Measurements from ENCODE around the gene UTY.

UTY gene

GRCh38 chrY:13479828-13480227, at the start of gene UTY:
TSS of gene UTY (minus strand) at chrY:13480033. CDS start at chrY:13479665, 368 bp downstream.
- FAIRE-seq = no peak
- no peak for DNase-seq (ENCODE audit: low spot score)

- FAIRE-seq = no peak
- no peak for DNase-seq (ENCODE audit: low spot score)
Measured at GRCh38 chrY:13520474-13520873, 40.6 kb upstream of the UTY start.

- DNase-seq (ENCODE audit: low spot score) (no peak), FAIRE-seq (no peak)
Measured at GRCh38 chrY:13501215-13501614, 21.4 kb upstream of the UTY start.

- no peak for DNase-seq (ENCODE audit: low spot score)
- no peak for FAIRE-seq
Measured at GRCh38 chrY:13493737-13494136, 13.9 kb upstream of the UTY start.

GRCh38 chrY:13492408-13492807, 12.6 kb upstream of the UTY start:
- FAIRE-seq (no peak), DNase-seq (ENCODE audit: low spot score) (no peak)

GRCh38 chrY:13488738-13489137, 8.9 kb upstream of the UTY start:
- FAIRE-seq = no peak
- no peak for DNase-seq (ENCODE audit: low spot score)

- DNase-seq (ENCODE audit: low spot score) = no peak
- no peak for FAIRE-seq
Measured at GRCh38 chrY:13479121-13479711, 617 bp downstream of the UTY start.

- FAIRE-seq (no peak), DNase-seq (ENCODE audit: low spot score) (no peak)
Measured at GRCh38 chrY:13478126-13478785, 1.6 kb downstream of the UTY start.

- FAIRE-seq = no peak
- no peak for DNase-seq (ENCODE audit: low spot score)
Measured at GRCh38 chrY:13474997-13475396, 4.8 kb downstream of the UTY start.

- FAIRE-seq = no peak
- DNase-seq (ENCODE audit: low spot score) = no peak
Measured at GRCh38 chrY:13451572-13451971, 28.3 kb downstream of the UTY start.

GRCh38 chrY:13450596-13451130, 29.2 kb downstream of the UTY start:
- FAIRE-seq (no peak), DNase-seq (ENCODE audit: low spot score) (no peak)

- DNase-seq (ENCODE audit: low spot score) = no peak
- no peak for FAIRE-seq
Measured at GRCh38 chrY:13445566-13445965, 34.3 kb downstream of the UTY start.

- FAIRE-seq (no peak), DNase-seq (ENCODE audit: low spot score) (no peak)
Measured at GRCh38 chrY:13443146-13443545, 36.7 kb downstream of the UTY start.

GRCh38 chrY:13440811-13441210, 39.0 kb downstream of the UTY start:
- FAIRE-seq (no peak), DNase-seq (ENCODE audit: low spot score) (no peak)

- DNase-seq (ENCODE audit: low spot score) (no peak), FAIRE-seq (no peak)
Measured at GRCh38 chrY:13435968-13436937, 43.6 kb downstream of the UTY start.

- FAIRE-seq (no peak), DNase-seq (ENCODE audit: low spot score) (no peak)
Measured at GRCh38 chrY:13435206-13435967, 44.4 kb downstream of the UTY start.

GRCh38 chrY:13432293-13433025, 47.4 kb downstream of the UTY start:
- DNase-seq (ENCODE audit: low spot score) (no peak), FAIRE-seq (no peak)

- DNase-seq (ENCODE audit: low spot score) (no peak), FAIRE-seq (no peak)
Measured at GRCh38 chrY:13429551-13429950, 50.3 kb downstream of the UTY start.

GRCh38 chrY:13423281-13423732, 56.5 kb downstream of the UTY start:
- no peak for FAIRE-seq
- DNase-seq (ENCODE audit: low spot score) = no peak

- DNase-seq (ENCODE audit: low spot score) (no peak), FAIRE-seq (no peak)
Measured at GRCh38 chrY:13416869-13417661, 62.8 kb downstream of the UTY start.
